Measurements from ENCODE around the gene ZFAND5. TPM values are rescaled to one million over a fixed set of nuclear protein-coding genes. Genes with fewer than 3 reads are reported as not detected.

ZFAND5 gene
- polyA plus RNA-seq, 1 donor from 2014 or later: 338 TPM

DNA sequence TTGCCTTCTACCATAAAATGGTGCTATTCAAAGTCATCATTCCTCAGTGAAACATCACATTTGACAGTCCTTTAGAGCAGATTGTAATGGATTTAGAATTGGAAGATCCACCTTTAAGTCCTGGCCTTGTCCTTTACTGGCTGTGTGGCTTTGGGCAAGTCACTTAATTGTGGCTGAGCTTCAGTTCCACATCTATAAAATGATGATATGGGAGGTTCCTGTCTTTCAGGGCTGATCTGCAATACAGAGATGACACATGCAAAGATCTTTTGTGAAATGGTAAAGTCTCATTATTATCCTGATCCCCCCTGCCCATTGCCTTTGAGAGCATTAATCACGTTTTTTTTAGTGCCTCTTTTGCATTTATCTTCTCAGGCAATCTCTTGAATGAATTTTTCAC lies 58.2 kb downstream of the ZFAND5 start:
- Histone ChIP-seq H3K79me2 (replicated peaks; ENCODE audit: insufficient read depth, low read length) (no peaks in the 10 kb centered on the region), H3K27ac (ENCODE audit: low read length) (no peak overlapping the region), H2AFZ (ENCODE audit: low read depth, low read length) (no peak overlapping the region), H3F3A (ENCODE audit: insufficient read depth, low read length, poor library complexity, severe bottlenecking) (no peaks in the 10 kb centered on the region), H3K4me2 (ENCODE audit: low read length) (no peak overlapping the region), H3K9me2 (ENCODE audit: insufficient read depth, low read length) (no peaks in the 10 kb centered on the region), H3K9me3 (ENCODE audit: low read length) (no peaks in the 10 kb centered on the region), H3K27me3 (ENCODE audit: insufficient read depth, low read depth, low read length) (no peaks in the 10 kb centered on the region), H3K4me3 (ENCODE audit: low read length) (no peak overlapping the region), H4K20me1 (ENCODE audit: insufficient read depth) (no peaks in the 10 kb centered on the region), H3K9ac (ENCODE audit: low read length) (no peak overlapping the region), H3K36me3 (ENCODE audit: insufficient read depth, low read length) (no peaks in the 10 kb centered on the region)
- TF ChIP-seq, protein P1, sequence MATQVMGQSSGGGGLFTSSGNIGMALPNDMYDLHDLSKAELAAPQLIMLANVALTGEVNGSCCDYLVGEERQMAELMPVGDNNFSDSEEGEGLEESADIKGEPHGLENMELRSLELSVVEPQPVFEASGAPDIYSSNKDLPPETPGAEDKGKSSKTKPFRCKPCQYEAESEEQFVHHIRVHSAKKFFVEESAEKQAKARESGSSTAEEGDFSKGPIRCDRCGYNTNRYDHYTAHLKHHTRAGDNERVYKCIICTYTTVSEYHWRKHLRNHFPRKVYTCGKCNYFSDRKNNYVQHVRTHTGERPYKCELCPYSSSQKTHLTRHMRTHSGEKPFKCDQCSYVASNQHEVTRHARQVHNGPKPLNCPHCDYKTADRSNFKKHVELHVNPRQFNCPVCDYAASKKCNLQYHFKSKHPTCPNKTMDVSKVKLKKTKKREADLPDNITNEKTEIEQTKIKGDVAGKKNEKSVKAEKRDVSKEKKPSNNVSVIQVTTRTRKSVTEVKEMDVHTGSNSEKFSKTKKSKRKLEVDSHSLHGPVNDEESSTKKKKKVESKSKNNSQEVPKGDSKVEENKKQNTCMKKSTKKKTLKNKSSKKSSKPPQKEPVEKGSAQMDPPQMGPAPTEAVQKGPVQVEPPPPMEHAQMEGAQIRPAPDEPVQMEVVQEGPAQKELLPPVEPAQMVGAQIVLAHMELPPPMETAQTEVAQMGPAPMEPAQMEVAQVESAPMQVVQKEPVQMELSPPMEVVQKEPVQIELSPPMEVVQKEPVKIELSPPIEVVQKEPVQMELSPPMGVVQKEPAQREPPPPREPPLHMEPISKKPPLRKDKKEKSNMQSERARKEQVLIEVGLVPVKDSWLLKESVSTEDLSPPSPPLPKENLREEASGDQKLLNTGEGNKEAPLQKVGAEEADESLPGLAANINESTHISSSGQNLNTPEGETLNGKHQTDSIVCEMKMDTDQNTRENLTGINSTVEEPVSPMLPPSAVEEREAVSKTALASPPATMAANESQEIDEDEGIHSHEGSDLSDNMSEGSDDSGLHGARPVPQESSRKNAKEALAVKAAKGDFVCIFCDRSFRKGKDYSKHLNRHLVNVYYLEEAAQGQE (IDR thresholded peaks at IDR 0.05; ENCODE audit: borderline replicate concordance): no peak
- no peak for TF ChIP-seq RAD21 (conservative IDR thresholded peaks at IDR 0.05)
- TF ChIP-seq POLR2AphosphoS5 (IDR thresholded peaks at IDR 0.05): no peak
- TF ChIP-seq TAF1 (IDR thresholded peaks at IDR 0.05; ENCODE audit: low read depth): no peak
- TF ChIP-seq SMC3 (conservative IDR thresholded peaks at IDR 0.05; ENCODE audit: poor library complexity): no peak
- TF ChIP-seq EP300 (conservative IDR thresholded peaks at IDR 0.05; ENCODE audit: poor library complexity, severe bottlenecking): no peak
- no peak for TF ChIP-seq EZH2 (IDR thresholded peaks at IDR 0.05; ENCODE audit: borderline replicate concordance, insufficient read depth, low read length, poor library complexity, severe bottlenecking)
- no peak for TF ChIP-seq MXI1 (conservative IDR thresholded peaks at IDR 0.05; ENCODE audit: poor library complexity, severe bottlenecking)
- TF ChIP-seq, protein P2, sequence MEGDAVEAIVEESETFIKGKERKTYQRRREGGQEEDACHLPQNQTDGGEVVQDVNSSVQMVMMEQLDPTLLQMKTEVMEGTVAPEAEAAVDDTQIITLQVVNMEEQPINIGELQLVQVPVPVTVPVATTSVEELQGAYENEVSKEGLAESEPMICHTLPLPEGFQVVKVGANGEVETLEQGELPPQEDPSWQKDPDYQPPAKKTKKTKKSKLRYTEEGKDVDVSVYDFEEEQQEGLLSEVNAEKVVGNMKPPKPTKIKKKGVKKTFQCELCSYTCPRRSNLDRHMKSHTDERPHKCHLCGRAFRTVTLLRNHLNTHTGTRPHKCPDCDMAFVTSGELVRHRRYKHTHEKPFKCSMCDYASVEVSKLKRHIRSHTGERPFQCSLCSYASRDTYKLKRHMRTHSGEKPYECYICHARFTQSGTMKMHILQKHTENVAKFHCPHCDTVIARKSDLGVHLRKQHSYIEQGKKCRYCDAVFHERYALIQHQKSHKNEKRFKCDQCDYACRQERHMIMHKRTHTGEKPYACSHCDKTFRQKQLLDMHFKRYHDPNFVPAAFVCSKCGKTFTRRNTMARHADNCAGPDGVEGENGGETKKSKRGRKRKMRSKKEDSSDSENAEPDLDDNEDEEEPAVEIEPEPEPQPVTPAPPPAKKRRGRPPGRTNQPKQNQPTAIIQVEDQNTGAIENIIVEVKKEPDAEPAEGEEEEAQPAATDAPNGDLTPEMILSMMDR (IDR thresholded peaks at IDR 0.05; ENCODE audit: poor library complexity, severe bottlenecking): no peak

DNA sequence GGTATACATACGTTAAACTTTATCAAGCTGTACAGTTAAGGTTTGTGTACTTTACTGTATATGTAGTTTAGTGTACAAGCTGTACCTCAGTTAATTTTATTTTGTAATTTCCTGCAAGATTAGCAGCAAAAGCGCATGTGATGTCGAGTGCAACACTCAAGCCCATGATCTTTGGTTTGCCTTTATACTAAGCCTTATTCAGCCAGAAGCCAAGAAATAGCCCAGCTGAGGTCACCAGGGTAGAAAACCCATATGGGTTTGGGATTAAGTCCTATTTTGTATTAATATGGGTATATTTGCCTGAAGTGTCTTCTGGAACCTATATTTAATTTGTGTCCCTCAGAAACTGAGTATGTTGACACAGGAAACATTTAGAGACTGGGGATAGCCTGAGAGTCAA lies 59.3 kb downstream of the ZFAND5 start:
- Histone ChIP-seq H3K9ac (ENCODE audit: low read length) (no peak overlapping the region), H3K79me2 (replicated peaks; ENCODE audit: insufficient read depth, low read length) (no peaks in the 10 kb centered on the region), H3K27me3 (ENCODE audit: insufficient read depth, low read depth, low read length) (no peaks in the 10 kb centered on the region), H3K36me3 (ENCODE audit: insufficient read depth, low read length) (no peaks in the 10 kb centered on the region), H3K9me3 (ENCODE audit: low read length) (no peaks in the 10 kb centered on the region), H3K9me2 (ENCODE audit: insufficient read depth, low read length) (no peaks in the 10 kb centered on the region), H3K27ac (ENCODE audit: low read length) (no peak overlapping the region), H3K4me3 (ENCODE audit: low read length) (no peak overlapping the region), H4K20me1 (ENCODE audit: insufficient read depth) (no peaks in the 10 kb centered on the region), H3K4me2 (ENCODE audit: low read length) (no peak overlapping the region), H2AFZ (ENCODE audit: low read depth, low read length) (no peak overlapping the region), H3F3A (ENCODE audit: insufficient read depth, low read length, poor library complexity, severe bottlenecking) (no peaks in the 10 kb centered on the region)
- no peak for TF ChIP-seq MXI1 (conservative IDR thresholded peaks at IDR 0.05; ENCODE audit: poor library complexity, severe bottlenecking)
- no peak for TF ChIP-seq POLR2AphosphoS5 (IDR thresholded peaks at IDR 0.05)
- TF ChIP-seq, protein P1 (IDR thresholded peaks at IDR 0.05; ENCODE audit: borderline replicate concordance): no peak
- TF ChIP-seq EP300 (conservative IDR thresholded peaks at IDR 0.05; ENCODE audit: poor library complexity, severe bottlenecking): no peak
- TF ChIP-seq TAF1 (IDR thresholded peaks at IDR 0.05; ENCODE audit: low read depth): no peak
- no peak for TF ChIP-seq EZH2 (IDR thresholded peaks at IDR 0.05; ENCODE audit: borderline replicate concordance, insufficient read depth, low read length, poor library complexity, severe bottlenecking)
- TF ChIP-seq, protein P2 (IDR thresholded peaks at IDR 0.05; ENCODE audit: poor library complexity, severe bottlenecking): no peak
- no peak for TF ChIP-seq SMC3 (conservative IDR thresholded peaks at IDR 0.05; ENCODE audit: poor library complexity)
- no peak for TF ChIP-seq RAD21 (conservative IDR thresholded peaks at IDR 0.05)

Data from neural cell (in vitro differentiated cells).